NK-92 (cell line): ENCODE results near the gene IBA57.
"Not testable (repeated sequence)": the region's sequence is repeated elsewhere in the genome, so short reads cannot be mapped to it uniquely, and the experiment has no call there.

Experiments
- DNase-seq: peaks from one replicate; lab custom pipeline; 2025; ENCODE audit not compliant: unreplicated experiment; lab: John Stamatoyannopoulos, UW

IBA57 gene

DNA sequence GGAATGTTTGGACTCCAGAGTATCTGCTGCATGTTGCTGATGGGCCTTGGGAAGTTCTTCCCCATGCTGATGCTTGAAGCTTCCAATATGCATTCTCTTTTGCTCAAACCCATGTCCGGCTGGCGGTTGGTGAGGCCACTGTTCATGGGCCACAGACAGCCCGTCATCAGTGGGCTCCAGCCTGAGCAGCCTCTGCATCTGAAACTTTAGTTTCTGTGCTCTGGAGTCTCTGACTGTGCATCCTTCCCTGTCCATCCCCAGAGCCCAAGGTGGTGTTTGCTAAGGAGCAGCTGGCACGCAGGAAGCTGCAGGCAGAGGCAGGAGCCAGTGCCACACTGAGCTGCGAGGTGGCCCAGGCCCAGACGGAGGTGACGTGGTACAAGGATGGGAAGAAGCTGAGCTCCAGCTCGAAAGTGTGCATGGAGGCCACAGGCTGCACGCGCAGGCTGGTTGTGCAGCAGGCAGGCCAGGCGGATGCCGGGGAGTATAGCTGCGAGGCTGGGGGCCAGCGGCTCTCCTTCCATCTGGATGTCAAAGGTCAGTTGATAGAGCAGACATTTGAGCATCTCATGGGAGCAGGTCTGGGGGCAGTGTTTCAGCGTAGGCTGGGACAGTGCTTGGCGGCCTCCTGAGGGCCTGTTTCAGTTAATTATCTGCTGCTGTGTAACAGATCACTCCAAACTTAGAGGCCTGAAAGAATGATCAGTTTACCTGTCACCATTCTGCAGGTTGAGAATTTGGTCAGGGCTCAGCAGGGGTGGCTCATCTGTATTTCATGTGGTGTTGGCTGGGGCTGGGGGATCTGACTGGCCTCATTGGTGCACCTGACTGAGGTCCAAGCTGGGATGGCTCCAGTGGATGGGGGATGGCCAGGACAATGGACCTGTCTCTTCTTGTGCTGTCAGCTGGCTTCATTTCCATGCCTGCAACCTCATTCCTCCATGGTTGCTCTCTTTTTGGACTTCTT is 58.9 kb downstream of the IBA57 start:
- DNase-seq = no peak

DNA sequence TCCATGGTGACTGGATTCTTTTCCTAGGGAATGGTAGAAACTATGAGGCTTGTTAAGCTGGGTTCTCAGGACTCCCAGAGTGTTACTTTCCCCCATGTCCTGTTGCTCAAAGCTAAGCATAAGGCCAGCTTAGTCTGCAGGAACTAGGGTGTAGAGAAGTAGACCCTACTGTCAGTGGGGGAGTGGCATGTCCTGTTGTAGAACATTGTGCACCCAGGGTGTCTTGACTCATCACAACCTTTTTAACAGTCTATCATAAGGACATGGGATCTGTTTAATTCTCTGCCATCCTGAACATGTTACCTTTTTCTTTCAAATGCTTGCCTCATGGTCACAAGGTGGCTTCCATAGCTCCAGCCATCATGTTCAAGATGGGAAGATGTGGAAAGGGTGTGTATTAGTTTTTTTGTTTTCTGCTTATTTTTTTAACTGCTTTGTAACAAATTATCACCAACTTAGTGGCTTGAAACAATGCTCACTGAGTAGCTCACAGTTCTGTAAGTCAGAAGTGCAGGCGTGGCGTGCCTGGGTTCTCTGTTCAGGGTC is 59.6 kb downstream of the IBA57 start:
- no peak for DNase-seq

DNA sequence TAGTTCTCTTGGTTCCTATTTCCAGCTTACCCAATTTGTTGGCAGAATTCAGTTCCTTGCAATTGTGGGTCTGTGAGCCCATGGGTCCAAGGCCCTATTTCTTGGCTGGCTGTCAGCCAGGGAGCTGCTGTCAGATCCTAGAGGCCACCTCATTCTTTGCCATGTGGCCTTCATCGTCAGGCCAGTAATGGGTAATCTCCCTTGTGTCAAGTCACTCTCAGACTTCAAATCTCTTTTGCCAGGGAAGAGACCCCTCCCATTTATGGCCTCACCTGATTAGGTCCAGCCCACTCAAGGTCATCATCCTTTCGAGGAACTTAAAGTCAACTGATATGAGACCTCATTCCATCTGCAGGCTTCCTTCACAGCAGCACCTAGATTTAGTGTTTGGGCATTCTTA is 60.1 kb downstream of the IBA57 start:
- no peak for DNase-seq

DNA sequence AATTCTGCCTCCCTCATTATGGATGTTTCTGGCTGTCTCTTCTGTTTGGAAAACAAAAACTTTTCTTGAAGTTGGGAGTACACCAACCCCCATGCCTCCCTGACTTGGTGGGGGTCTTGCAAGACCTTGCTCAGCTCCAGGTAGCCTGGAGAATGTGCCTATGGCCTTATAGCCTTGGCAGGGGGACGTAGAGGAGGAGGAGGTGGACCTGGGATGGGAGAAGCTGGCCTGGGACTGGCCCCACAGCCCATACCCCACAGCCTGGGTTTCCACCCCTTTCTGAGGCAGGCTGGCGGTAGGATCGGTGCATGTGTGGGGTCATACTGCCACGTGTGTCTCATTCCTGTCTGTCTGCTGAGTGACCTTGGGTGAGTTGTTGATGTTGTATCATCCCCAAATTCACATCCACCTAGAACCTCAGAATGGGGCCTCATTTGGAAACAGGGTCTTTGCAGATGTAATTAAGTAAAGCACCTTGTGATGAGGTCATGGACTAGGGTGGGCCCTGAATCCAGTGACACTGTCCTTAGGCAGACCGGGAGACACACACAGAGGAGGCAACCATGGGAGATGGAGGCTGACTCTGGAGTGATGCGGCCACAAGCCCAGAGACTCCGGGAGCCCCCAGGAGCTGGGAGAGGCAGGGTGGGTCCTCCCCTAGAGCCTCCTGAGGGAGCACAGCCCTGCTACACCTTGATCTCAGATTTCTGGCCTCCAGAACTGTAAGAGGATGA is 60.7 kb downstream of the IBA57 start:
- DNase-seq = no peak

DNA sequence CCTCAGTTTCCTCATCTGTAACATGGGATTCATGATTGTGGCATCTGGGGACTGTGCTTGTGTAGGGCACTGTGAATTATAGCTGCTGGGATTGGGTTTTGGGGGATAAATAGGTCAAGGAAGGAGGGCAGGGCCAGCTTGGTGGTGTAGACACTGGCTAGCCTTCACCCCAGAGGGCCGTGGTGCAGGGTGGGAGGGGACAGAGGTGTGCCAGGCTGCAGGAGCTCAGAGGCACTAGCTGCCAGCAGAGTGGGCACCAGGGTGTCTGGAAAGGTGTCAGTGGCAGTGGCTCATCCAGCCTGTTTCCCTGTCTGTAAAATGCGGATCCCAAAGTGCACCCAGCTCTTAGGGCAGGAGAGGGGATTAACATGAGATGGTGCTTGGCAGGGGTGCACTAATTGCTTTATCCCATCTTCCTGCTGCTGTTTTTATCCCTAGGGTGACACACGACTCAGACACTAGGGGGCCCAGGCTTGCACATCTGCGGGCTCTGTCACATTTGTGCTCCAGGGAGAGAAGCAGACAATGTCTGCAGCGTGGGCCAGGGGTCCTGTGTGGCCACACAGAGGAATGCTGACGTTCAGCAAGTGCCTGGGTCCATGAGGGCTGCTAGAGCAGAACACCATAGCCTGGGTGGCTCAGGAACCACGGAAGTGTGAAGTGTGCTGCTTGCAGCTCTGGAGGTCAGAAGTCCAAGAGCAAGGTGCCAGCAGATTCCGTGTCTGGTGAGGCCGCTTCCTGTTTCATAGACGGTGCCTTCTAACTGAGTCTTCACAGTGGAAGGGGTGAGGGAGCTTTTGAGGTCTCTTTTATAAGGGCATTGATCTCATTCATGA is 61.6 kb downstream of the IBA57 start:
- DNase-seq = no peak

DNA sequence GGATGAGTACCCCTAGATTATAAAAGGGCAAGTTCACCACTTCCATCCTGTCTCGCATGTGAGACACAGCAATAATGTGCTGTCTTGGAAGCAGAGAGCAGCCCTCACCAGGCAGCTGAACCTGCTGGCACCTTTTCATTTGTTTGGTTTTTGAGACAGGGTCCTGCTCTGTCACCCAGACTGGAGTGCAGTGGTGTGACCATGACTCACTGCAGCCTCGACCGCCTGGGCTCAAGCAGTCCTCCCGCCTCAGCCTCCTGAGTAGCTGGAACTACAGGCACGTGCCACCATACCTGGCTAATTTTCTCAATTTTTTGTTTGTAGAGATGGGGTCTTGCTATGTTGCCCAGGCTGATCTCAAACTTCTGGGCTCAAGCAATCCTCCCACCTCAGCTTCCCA is 62.5 kb downstream of the IBA57 start:
- DNase-seq = not testable (repeated sequence)

DNA sequence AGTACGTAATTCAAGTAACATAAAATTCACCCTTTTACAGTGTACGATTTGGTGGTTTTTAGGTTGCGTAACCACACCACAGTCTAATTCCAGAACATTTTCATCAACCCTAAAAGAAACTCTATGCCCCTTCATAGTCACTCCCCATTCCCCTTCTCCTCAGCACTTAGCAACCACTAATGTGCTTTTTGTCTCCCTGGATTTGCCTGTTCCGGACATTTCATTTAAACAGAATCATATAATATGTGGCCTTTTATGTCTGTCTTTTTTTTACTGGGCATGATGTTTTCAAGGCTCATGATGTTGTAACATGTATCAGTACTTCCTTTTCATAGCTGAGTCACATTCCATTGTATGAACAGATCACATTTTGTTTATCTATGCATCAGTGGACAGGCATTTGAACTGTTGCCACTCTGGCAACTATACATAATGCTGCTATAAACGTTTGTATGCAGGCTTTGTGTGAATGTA is 63.0 kb downstream of the IBA57 start:
- no peak for DNase-seq

DNA sequence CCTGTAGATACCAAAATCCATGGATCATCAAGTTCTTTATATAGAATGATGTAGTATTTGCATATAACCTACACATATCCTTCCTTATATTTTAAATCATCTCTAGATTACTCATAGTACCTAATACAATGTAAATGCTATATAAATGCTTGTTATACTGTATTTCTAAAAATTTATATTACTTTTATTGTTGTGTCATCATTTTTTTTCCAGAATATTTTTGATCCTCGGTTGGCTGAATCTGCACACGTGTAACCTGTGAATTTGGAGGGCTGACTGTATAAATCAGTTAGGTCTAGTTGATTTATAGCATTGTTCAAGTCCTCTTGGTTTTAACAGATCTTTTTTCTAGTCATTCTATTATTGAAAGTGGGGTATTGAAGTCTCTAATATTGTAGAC is 65.6 kb downstream of the IBA57 start:
- no peak for DNase-seq
